OCI-LY3 (cell line): ENCODE data around the gene GRHL3.

Source experiments
- H2AFZ ChIP-seq: fragments of 200-600, 300-600 bp; shearing (Covaris generic); 2 replicates; pipeline ENCODE4 v1.6.0; 2014; ENCODE audit warnings: antibody characterized with exemption, low read depth, low read length
- H3K27ac ChIP-seq: fragments of 200-600, 300-600 bp; sonication (generic); 2 replicates; pipeline ENCODE4 v1.5.1; 2014; ENCODE audit warnings: mild to moderate bottlenecking, low read length, moderate library complexity, mixed read lengths
- H3K27me3 ChIP-seq: fragments of 200-600, 300-600 bp; sonication (generic); 2 replicates; pipeline ENCODE4 v1.6.1; 2014; ENCODE audit warnings: low read depth, low read length, mixed read lengths
- H3K36me3 ChIP-seq: fragments of 200-600, 300-600 bp; sonication (generic); replicated peaks from 2 replicates; pipeline ENCODE3; 2014; ENCODE audit warnings: low read depth, low read length, mixed read lengths
- H3K4me1 ChIP-seq: fragments of 300-600, 200-600 bp; sonication (generic); 2 replicates; pipeline ENCODE4 v1.6.1; 2014; ENCODE audit warnings: low read length, mixed read lengths
- H3K4me2 ChIP-seq: fragments of 200-600, 300-600 bp; sonication (generic); 2 replicates; pipeline ENCODE4 v1.6.1; 2014; ENCODE audit warnings: low read length, mixed read lengths
- H3K4me3 ChIP-seq: fragments of 300-600, 200-600 bp; sonication (generic); 2 replicates; pipeline ENCODE4 v1.5.1; 2014; ENCODE audit warnings: antibody characterized with exemption, mild to moderate bottlenecking, low read length, moderate library complexity
- H3K79me2 ChIP-seq: fragments of 300-600, 200-600 bp; shearing (Covaris generic); 2 replicates; pipeline ENCODE4 v1.6.1; 2014; ENCODE audit warnings: mild to moderate bottlenecking, low read length, mixed read lengths
- H3K9ac ChIP-seq: fragments of 300-600, 200-600 bp; shearing (Covaris generic); 2 replicates; pipeline ENCODE4 v1.6.0; 2014; ENCODE audit warnings: mild to moderate bottlenecking, low read length, moderate library complexity
- H3K9me3 ChIP-seq: fragments of 200-600, 300-600 bp; shearing (Covaris generic); 2 replicates; pipeline ENCODE4 v1.6.1; 2014; ENCODE audit warnings: low read length, mixed read lengths; ENCODE audit not compliant: insufficient read depth
- H4K20me1 ChIP-seq: fragments of 200-600, 300-600 bp; sonication (generic); 2 replicates; pipeline ENCODE4 v1.6.1; 2016; ENCODE audit warnings: low read length, mixed read lengths; ENCODE audit not compliant: insufficient read depth
- CTCF ChIP-seq: fragments of 200-600, 300-600 bp; sonication (generic); IDR thresholded peaks from 2 replicates; pipeline ENCODE4 v1.5.1; 2014; ENCODE audit warnings: antibody characterized with exemption, low read length, low read depth
- EZH2phosphoT487 ChIP-seq: fragments of 200-600 bp; shearing (Covaris generic); IDR thresholded peaks from 2 replicates; pipeline ENCODE4 v1.6.1; 2018; ENCODE audit warnings: antibody characterized with exemption, mixed run types, low read depth

The GRHL3 gene

GRCh38 chr1:24311741-24312140, 7.4 kb upstream of the GRHL3 start:
- Histone ChIP-seq H3K36me3 (no peaks in the 10 kb centered on the region), H2AFZ (no peak overlapping the region), H3K4me1 (peaks cover 83% of the 10 kb centered on the region), H3K4me2 (peak overlapping the region; percentile 59), H3K27me3 (no peaks in the 10 kb centered on the region), H4K20me1 (no peaks in the 10 kb centered on the region), H3K27ac (peak overlapping the region; percentile 86), H3K79me2 (no peaks in the 10 kb centered on the region), H3K9me3 (no peaks in the 10 kb centered on the region), H3K9ac (peak overlapping the region; percentile 55; the same call in 1 of the 2 replicates), H3K4me3 (no peak overlapping the region; the same call in 1 of the 2 replicates)
- TF ChIP-seq EZH2phosphoT487 (no peak), CTCF (no peak)

DNA sequence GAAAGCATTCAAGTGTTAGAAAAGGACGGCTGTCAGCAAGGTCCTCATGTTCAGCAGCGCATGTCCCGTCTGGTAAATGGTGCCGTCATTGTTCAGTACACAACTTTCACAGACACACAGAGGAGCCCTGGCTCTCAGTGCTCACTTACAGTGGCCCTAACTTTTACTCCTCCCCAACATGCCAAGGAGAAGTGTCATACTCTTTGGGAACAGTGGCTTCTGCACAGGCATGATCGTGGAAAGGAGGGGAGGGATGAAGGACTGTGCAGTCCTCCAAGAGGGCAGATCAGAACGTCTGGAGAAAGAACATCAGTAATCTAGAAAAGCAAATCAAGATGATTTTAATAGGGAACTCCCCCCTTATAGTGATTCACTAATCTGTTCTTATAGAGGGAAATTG, 3.8 kb upstream of the GRHL3 start:
- Histone ChIP-seq H3K4me1 (peaks cover 96% of the 10 kb centered on the region), H3K9me3 (no peaks in the 10 kb centered on the region), H2AFZ (no peak overlapping the region), H3K9ac (no peak overlapping the region), H3K79me2 (no peaks in the 10 kb centered on the region), H3K27me3 (peaks cover 8% of the 10 kb centered on the region; the same call in 1 of the 2 replicates), H3K27ac (no peak overlapping the region), H3K4me3 (no peak overlapping the region), H4K20me1 (no peaks in the 10 kb centered on the region), H3K4me2 (peak overlapping the region; percentile 55), H3K36me3 (no peaks in the 10 kb centered on the region)
- no peak for TF ChIP-seq CTCF
- TF ChIP-seq EZH2phosphoT487, result no peak

GRCh38 chr1:24316645-24317044, 2.5 kb upstream of the GRHL3 start:
- H2AFZ ChIP-seq, result no peak overlapping the region
- peak overlapping the region; percentile 17; the same call in 1 of the 2 replicates for H3K27ac ChIP-seq
- H3K4me3 ChIP-seq, result no peak overlapping the region
- H3K36me3 ChIP-seq, result no peaks in the 10 kb centered on the region
- H3K27me3 ChIP-seq, result peaks cover 12% of the 10 kb centered on the region; the same call in 1 of the 2 replicates
- H4K20me1 ChIP-seq, result no peaks in the 10 kb centered on the region
- peaks cover 96% of the 10 kb centered on the region for H3K4me1 ChIP-seq
- no peak overlapping the region for H3K9ac ChIP-seq
- TF ChIP-seq EZH2phosphoT487 (no peak), CTCF (peak; percentile 26)
- no peaks in the 10 kb centered on the region for H3K9me3 ChIP-seq
- H3K4me2 ChIP-seq, result peak overlapping the region; percentile 46
- no peaks in the 10 kb centered on the region for H3K79me2 ChIP-seq

GRCh38 chr1:24317081-24317480, 2.1 kb upstream of the GRHL3 start:
- peaks cover 12% of the 10 kb centered on the region; the same call in 1 of the 2 replicates for H3K27me3 ChIP-seq
- H3K4me1 ChIP-seq, result peaks cover 91% of the 10 kb centered on the region
- no peak overlapping the region for H3K27ac ChIP-seq
- peak overlapping the region; percentile 46 for H3K4me2 ChIP-seq
- no peaks in the 10 kb centered on the region for H3K79me2 ChIP-seq
- H3K9me3 ChIP-seq, result no peaks in the 10 kb centered on the region
- no peaks in the 10 kb centered on the region for H4K20me1 ChIP-seq
- H3K36me3 ChIP-seq, result no peaks in the 10 kb centered on the region
- H3K9ac ChIP-seq, result no peak overlapping the region
- TF ChIP-seq CTCF (no peak), EZH2phosphoT487 (no peak)
- H3K4me3 ChIP-seq, result no peak overlapping the region
- no peak overlapping the region for H2AFZ ChIP-seq
